AG09319 (cell line): ENCODE results near the gene DHX34.
"Not testable (repeated sequence)": the region's sequence is repeated elsewhere in the genome, so short reads cannot be mapped to it uniquely, and the experiment has no call there.

Source experiments
- DNase-seq: peaks from one replicate; pipeline ENCODE4 v3.0.0-alpha.2; 2010; ENCODE audit warnings: low read depth; ENCODE audit errors: extremely low read depth
- CTCF ChIP-seq: IDR thresholded peaks from 2 replicates; pipeline ENCODE4 v1.5.1; 2011; ENCODE audit warnings: low read depth, mild to moderate bottlenecking, inconsistent platforms, low read length, moderate library complexity

The DHX34 gene

GRCh38 chr19:47358936-47359335 lies 9.8 kb downstream of the DHX34 start:
- no peak for TF ChIP-seq CTCF
- no peak for DNase-seq

- no peak for DNase-seq
- TF ChIP-seq CTCF: no peak
These were observed 13.2 kb downstream of the DHX34 start for GRCh38 chr19:47362321-47362720.

GRCh38 chr19:47363758-47364531 lies 14.8 kb downstream of the DHX34 start:
- no peak for DNase-seq
- no peak for TF ChIP-seq CTCF

GRCh38 chr19:47365455-47365854 lies 16.3 kb downstream of the DHX34 start:
- not testable (repeated sequence) for DNase-seq

GRCh38 chr19:47370045-47370611 lies 21.0 kb downstream of the DHX34 start:
- TF ChIP-seq CTCF: no peak
- DNase-seq: no peak

GRCh38 chr19:47371261-47371660 lies 22.1 kb downstream of the DHX34 start:
- DNase-seq: no peak
- no peak for TF ChIP-seq CTCF

- no peak for TF ChIP-seq CTCF
- no peak for DNase-seq
These were observed 23.5 kb downstream of the DHX34 start for GRCh38 chr19:47372603-47373002.
